Measurements from ENCODE around the gene SUCNR1.
"Not testable (repeated sequence)": the region's sequence is repeated elsewhere in the genome, so short reads cannot be mapped to it uniquely, and the experiment has no call there.

SUCNR1 gene, protein sequence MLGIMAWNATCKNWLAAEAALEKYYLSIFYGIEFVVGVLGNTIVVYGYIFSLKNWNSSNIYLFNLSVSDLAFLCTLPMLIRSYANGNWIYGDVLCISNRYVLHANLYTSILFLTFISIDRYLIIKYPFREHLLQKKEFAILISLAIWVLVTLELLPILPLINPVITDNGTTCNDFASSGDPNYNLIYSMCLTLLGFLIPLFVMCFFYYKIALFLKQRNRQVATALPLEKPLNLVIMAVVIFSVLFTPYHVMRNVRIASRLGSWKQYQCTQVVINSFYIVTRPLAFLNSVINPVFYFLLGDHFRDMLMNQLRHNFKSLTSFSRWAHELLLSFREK

GRCh38 chr3:151873398-151873797 is at the start of gene SUCNR1:
SUCNR1 (plus strand) TSS chr3:151873643; CDS start chr3:151879893, 6,250 bp downstream.
- DNase-seq: no peak

DNA sequence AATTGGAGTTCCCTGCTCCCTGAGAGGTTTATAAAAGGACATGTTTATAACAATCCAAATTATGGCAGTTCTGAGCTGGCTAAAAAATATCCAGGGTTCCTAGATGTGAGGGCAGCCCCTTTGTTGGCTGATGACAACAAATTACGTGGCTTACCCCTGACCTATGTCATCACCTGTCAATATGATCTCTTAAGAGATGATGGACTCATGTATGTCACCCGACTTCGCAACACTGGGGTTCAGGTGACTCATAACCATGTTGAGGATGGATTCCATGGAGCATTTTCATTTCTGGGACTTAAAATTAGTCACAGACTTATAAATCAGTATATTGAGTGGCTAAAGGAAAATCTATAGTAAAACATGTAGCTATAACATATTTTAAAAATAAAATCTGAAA is 45.6 kb upstream of the SUCNR1 start:
- DNase-seq: no peak

DNA sequence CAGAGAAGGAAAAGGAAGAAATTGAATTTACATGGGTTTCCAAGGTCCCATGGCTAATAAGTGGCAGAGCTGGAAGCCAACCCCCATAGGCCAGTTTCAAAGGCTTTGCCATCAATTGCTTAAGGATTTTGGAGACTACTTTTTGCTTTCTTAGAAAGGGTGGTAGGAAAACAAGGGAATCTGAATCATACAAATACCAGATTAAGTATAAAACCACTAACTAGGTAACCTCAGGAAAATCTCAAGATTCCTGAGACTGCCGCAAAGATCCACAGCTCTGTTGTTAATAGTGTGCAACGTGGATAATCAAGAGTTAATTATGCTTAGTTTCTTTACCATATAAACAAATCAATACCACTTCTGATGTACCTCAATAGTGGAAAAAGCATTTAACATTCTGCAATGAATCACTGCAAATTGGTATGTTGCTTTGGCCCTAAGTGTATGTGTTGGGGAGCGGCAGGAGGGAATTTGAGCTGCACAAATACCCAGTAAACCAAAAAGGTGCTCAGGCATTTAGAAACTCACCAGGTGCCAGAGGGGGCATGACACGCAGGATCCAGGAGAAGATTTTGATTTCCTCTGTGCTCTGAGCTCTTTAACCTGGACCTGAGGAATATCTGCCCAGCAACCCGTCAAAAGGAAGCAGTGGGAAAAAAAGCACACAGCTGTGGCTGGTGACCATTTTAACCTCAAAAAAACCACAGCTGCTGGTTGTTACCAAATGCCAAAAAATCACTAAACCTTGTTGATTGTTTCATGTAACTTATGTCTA is 37.5 kb upstream of the SUCNR1 start:
- DNase-seq: no peak

DNA sequence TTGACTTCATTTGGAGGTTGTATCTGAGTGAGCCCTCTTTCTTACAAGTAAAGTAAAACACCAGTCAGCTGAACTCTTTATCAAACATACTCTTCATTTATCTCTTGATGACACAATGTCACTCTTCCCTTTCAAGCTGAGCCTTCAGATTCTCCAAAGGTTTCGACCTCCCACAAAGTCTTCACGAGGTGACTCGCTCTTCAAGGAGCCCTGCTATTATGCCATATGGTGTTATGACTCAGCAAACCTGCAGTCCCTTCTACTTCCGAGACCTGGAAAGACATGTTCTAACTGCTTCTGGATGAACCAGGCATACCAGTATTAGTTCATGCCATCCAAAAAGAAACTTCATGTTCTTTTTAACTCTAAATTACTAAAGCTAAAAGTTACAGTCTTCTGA is 36.4 kb upstream of the SUCNR1 start:
- peak in 1 of 2 donors; percentile 2 for DNase-seq

GRCh38 chr3:151838574-151839312 is 34.7 kb upstream of the SUCNR1 start:
- DNase-seq: peak; percentile 6 to 78

DNA sequence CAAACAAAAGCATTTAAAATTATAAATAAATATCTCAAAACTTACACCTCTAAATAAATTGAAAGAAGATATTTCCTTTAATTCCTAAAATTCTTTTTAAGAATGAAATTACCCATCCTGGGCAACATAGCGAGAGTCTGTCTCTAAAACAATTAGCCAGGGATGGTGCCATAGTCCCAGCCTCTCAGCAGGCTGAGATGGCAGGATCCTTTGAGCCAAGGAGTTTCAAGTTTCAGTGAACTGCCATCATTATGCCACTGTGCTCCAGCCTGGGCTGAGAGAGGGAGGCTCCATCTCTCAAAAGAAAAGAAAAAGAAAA is 34.2 kb upstream of the SUCNR1 start:
- no peak for DNase-seq

GRCh38 chr3:151841801-151842200 is 31.6 kb upstream of the SUCNR1 start:
- no peak for DNase-seq

DNA sequence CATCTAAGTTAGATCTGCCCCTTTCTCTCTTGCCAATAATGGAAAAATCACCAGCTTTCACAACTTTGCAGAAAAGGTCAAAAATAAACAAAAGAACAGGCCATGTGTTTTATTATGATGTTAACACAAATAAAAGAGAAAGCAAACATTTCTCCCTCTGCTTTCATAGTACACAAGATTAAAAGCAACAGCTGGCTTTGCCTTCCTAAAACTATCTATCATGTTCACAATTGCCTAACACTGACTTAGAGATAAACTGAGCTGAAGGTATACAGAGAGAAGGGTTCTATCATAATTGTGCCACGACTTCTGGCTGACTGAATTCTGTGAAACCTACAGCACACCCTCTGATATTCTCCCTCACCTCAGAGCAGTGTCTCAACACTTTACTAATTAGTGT is 30.2 kb upstream of the SUCNR1 start:
- DNase-seq: no peak

GRCh38 chr3:151845306-151845905 is 28.0 kb upstream of the SUCNR1 start:
- DNase-seq: no peak

DNA sequence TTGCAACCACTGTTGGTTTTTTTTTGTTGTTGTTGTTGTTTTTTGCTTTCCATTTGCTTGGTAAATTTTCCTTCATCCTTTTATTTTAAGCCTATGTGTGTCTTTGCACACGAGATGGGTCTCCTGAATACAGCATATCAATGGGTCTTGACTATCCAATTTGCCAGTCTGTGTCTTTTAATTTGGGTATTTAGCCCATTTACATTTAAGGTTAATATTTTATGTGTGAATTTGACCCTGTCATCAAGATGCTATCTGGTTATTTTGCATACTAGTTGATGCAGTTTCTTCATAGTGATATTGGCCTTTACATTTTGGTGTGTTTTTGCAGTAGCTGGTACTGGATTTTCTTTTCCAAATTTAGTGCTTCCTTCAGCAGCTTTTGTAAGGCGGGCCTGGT is 23.4 kb upstream of the SUCNR1 start:
- DNase-seq: not testable (repeated sequence)

GRCh38 chr3:151852074-151852811 is 21.2 kb upstream of the SUCNR1 start:
- no peak for DNase-seq

DNA sequence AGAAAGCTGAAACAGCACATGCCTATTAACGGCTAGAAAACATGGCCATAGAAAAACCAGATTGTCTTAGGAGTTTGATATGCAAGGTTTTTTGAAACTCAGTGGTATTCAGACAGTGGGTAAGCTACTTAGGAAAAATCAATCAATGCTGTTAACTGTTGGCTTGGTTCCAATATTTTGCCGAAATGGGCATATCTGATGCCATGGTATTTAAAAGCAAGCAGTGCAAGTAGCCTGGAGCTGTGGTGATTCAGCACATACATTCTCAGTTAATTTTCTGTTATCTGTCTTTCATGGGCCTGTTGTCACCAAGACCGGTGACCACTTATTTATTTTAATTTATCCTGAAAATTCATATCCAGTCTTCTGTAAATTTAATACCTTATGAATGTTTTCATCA is 17.3 kb upstream of the SUCNR1 start:
- DNase-seq: no peak

GRCh38 chr3:151856641-151857040 is 16.8 kb upstream of the SUCNR1 start:
- no peak for DNase-seq

- DNase-seq: no peak
These were observed 14.2 kb upstream of the SUCNR1 start for GRCh38 chr3:151859233-151859673.

DNA sequence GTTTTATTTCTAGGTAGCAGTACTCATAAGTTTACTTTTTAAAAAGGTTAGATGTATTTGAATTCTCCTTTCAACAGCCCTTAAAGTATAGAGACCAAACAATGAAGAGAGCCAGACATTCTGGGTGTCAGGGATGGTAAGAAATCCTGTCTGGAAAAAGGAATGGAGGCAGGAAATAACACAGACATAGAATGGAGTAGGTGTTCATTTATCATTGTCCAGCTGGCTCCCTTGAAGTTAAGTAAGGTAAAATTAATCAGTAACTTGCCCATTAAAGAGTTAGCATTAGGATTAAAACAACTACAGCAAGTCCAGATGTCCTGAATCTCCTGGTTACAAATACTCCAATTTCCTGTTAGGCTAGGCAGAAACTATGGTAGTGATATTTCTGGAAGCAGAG is 13.5 kb upstream of the SUCNR1 start:
- DNase-seq: no peak

GRCh38 chr3:151863611-151864010 is 9.8 kb upstream of the SUCNR1 start:
- DNase-seq: no peak

GRCh38 chr3:151864423-151865101 is 8.9 kb upstream of the SUCNR1 start:
- DNase-seq: no peak

DNA sequence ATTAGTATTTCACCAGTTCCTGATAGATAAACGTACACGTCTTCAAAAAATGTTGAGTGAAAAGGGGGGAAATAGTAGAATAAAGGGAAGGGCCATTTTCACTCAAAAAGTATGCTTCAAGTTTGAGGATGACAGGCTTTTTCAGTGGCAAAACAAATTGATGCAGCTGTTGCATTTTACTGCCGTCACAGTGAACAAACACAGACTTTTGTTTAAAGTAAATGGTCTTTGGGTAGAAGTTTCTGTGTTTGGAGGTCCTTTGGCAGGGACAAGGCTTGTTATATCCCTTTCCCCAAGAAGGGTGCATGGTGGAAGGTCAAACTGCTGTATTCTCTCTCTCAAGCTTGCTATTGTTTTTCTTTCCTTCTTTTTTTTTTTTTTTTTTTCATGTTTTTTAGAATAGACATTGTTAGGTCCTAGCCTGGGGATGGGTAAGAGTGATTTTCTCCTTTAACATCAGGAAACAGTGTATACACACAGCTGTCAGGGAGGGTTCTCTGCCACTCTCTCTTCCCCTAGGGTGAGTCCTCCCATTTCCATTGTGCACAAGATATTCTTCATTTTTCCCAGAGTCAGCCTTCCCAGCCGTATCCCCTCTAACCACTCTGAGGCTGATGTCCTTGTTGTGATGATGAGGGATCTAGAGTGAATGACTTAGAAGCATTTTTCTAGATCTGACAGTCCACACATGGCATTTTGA is 6.6 kb upstream of the SUCNR1 start:
- DNase-seq: no peak

DNA sequence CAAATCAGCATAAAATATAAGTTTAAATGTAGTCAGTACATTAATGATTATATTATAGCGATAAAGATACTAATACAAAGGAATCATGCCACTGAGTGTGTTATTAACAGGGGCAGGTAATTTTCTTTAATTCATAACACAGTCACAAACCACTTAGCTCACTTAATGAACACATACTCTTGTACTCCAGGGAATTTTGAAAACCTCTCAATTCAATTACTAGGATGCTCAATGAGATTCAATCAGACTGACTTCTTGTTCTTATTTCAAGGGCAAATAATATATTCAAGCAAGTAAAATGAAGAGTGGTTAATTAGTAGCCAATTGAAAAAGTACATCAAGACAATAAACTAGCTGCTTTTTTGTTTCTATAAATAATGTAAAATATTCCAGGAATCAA is 5.8 kb upstream of the SUCNR1 start:
- no peak for DNase-seq

DNA sequence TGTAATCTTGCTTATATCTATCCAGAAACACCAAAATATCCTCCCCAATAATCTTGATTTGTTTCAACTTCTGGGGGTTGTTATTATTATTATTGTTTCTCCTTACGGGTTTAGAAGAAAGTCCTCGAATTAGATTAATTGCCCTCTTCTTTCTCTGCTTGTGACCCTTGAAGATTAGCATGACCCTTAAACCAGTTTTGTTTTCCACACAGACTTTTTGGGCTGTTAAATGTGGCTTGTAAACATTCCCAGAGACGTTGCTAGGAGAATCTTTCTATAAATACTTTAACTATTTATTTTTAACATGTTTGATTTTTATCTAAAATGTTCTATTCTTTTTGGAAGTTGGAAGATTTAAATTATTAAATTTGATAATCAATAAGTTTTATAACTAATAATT is 4.3 kb upstream of the SUCNR1 start:
- no peak for DNase-seq
